CD4-positive, alpha-beta T cell (primary cell): ENCODE measurements around the gene DDX11. TPM values are rescaled to one million over a fixed set of nuclear protein-coding genes. Genes with fewer than 3 reads are reported as not detected.

Experiments
- ATAC-seq: fragments of 200-7000 bp; cut with Tn5 transposase; one replicate; pipeline ENCODE4 v1.10.0; 2022; ENCODE audit warnings: mild to moderate bottlenecking; ENCODE audit not compliant: poor library complexity
- CTCF ChIA-PET: fragments of 350-600 bp; sonication (Branson Sonifier 250); formaldehyde crosslinking; loops from one replicate; lab custom pipeline; 2021; ENCODE audit warnings: antibody characterized with exemption, inconsistent platforms; lab: Charles Lee
- POLR2A ChIA-PET: fragments of 350-600 bp; sonication (Branson Sonifier 250); formaldehyde crosslinking; loops from one replicate; lab custom pipeline; 2021; ENCODE audit warnings: antibody characterized with exemption, inconsistent platforms; lab: Charles Lee
- DNase-seq, 14 experiments: peaks; one replicate each; pipeline ENCODE4 v3.0.0-alpha.2; 2013 to 2020; ENCODE audit warnings: mixed read lengths in 2 of 14
- H3K27ac ChIP-seq, 2 donors: one replicate each; pipeline versions ENCODE4 v1.5.1 to v1.7.0; 2013; ENCODE audit warnings: low read length in 2 of 2, low read depth in 1 of 2, mild to moderate bottlenecking in 1 of 2
- H3K27me3 ChIP-seq, 2 experiments: 1 replicate in 1 of 2; 2 replicates in 1 of 2; pipeline versions ENCODE4 v1.6.1 to v1.7.0; 2013; ENCODE audit warnings: low read length in 2 of 2, control low read depth in 1 of 2, mild to moderate bottlenecking in 1 of 2, moderate library complexity in 1 of 2; ENCODE audit not compliant: insufficient read depth in 2 of 2, control insufficient read depth in 1 of 2
- H3K36me3 ChIP-seq: one replicate; pipeline ENCODE4 v1.6.1; 2013; ENCODE audit warnings: low read length, control low read depth; ENCODE audit not compliant: insufficient read depth
- H3K4me1 ChIP-seq: one replicate; pipeline ENCODE4 v1.6.1; 2013; ENCODE audit warnings: low read length, control low read depth; ENCODE audit not compliant: insufficient read depth
- H3K4me3 ChIP-seq: one replicate; pipeline ENCODE4 v1.5.1; 2013; ENCODE audit warnings: mild to moderate bottlenecking, low read length, moderate library complexity
- H3K9me3 ChIP-seq, 2 experiments: 1 replicate in 1 of 2; 2 replicates in 1 of 2; pipeline versions ENCODE4 v1.6.1 to v1.7.0; 2013; ENCODE audit warnings: low read length in 2 of 2, mild to moderate bottlenecking in 2 of 2, control low read depth in 1 of 2, moderate library complexity in 1 of 2; ENCODE audit not compliant: control insufficient read depth in 1 of 2, insufficient read depth in 1 of 2
- H3K27ac Mint-ChIP-seq: one replicate; pipeline ENCODE4 v1.8.0; 2020; ENCODE audit warnings: mixed read lengths
- H3K27me3 Mint-ChIP-seq: one replicate; pipeline ENCODE4 v1.8.0; 2021; ENCODE audit warnings: mixed read lengths
- H3K36me3 Mint-ChIP-seq: one replicate; pipeline ENCODE4 v1.8.0; 2021; ENCODE audit warnings: low read depth, mixed read lengths
- H3K4me1 Mint-ChIP-seq: one replicate; pipeline ENCODE4 v1.8.0; 2021; ENCODE audit warnings: low read depth, mixed read lengths
- H3K4me3 Mint-ChIP-seq: one replicate; pipeline ENCODE4 v1.8.0; 2020; ENCODE audit warnings: mild to moderate bottlenecking, mixed read lengths
- H3K9me3 Mint-ChIP-seq: one replicate; pipeline ENCODE4 v1.8.0; 2020; ENCODE audit warnings: mixed read lengths
- CTCF ChIP-seq: fragments of 200-600 bp; IDR thresholded peaks from one replicate; pipeline ENCODE4 v1.8.0; 2022; ENCODE audit warnings: antibody characterized with exemption, mild to moderate bottlenecking
- intact Hi-C, 2 experiments: fragments of 100-400 bp; cut with DNase I in 1 of 2; cut with micrococcal nuclease in 1 of 2; formaldehyde crosslinking; loops; one replicate each; pipeline versions ENCODE4 v1.15.1 to v1.9.0; 2023 to 2025; cut with DNase I, micrococcal nuclease
- total RNA-seq, 174 experiments: library from RNA in 2 of 174; stranded (reverse) in 2 of 174; gene quantifications; one replicate each; pipeline ENCODE4 v1.2.3 and lab custom pipeline; 2021 to 2026

DDX11 gene
- total RNA-seq, 2 experiments from 2014 or later = 61.9 to 63.8 TPM

GRCh38 chr12:31033681-31034080 lies 40.0 kb upstream of the DDX11 start:
- peaks cover 26% of the 10 kb centered on the region for H3K27me3 Mint-ChIP-seq
- no peaks in the 10 kb centered on the region for H3K9me3 ChIP-seq
- no peak overlapping the region for H3K4me3 Mint-ChIP-seq
- H3K36me3 Mint-ChIP-seq = no peaks in the 10 kb centered on the region
- intact Hi-C loops = no loop called here
- H3K9me3 Mint-ChIP-seq = no peaks in the 10 kb centered on the region
- no peak overlapping the region for H3K27ac ChIP-seq
- H3K27ac Mint-ChIP-seq = no peak overlapping the region
- H3K27me3 ChIP-seq = peaks cover 0 to 3% of the 10 kb centered on the region in 2 experiments
- no peak for DNase-seq
- H3K4me1 ChIP-seq = no peaks in the 10 kb centered on the region
- H3K4me3 ChIP-seq = no peak overlapping the region
- ChIA-PET POLR2A (no interaction called here), CTCF (no interaction called here)
- no peak for ATAC-seq
- TF ChIP-seq CTCF = no peak
- no peaks in the 10 kb centered on the region for H3K36me3 ChIP-seq
- no peaks in the 10 kb centered on the region for H3K4me1 Mint-ChIP-seq

- peaks cover 0 to 3% of the 10 kb centered on the region in 2 experiments for H3K27me3 ChIP-seq
- no peaks in the 10 kb centered on the region for H3K9me3 ChIP-seq
- intact Hi-C loops = no loop called here
- H3K36me3 ChIP-seq = no peaks in the 10 kb centered on the region
- H3K4me1 ChIP-seq = no peaks in the 10 kb centered on the region
- Mint-ChIP-seq H3K4me3 (no peak overlapping the region), H3K27me3 (peaks cover 26% of the 10 kb centered on the region), H3K9me3 (no peaks in the 10 kb centered on the region), H3K4me1 (no peaks in the 10 kb centered on the region), H3K36me3 (no peaks in the 10 kb centered on the region), H3K27ac (no peak overlapping the region)
- no peak for ATAC-seq
- ChIA-PET CTCF (no interaction called here), POLR2A (no interaction called here)
- DNase-seq = no peak
- no peak overlapping the region for H3K4me3 ChIP-seq
- no peak for TF ChIP-seq CTCF
- no peak overlapping the region for H3K27ac ChIP-seq
These were observed 39.3 kb upstream of the DDX11 start for GRCh38 chr12:31034372-31034771.

GRCh38 chr12:31035226-31035625 lies 38.4 kb upstream of the DDX11 start:
- Mint-ChIP-seq H3K27ac (no peak overlapping the region), H3K36me3 (no peaks in the 10 kb centered on the region), H3K27me3 (peaks cover 26% of the 10 kb centered on the region), H3K4me3 (no peak overlapping the region), H3K9me3 (no peaks in the 10 kb centered on the region), H3K4me1 (no peaks in the 10 kb centered on the region)
- Histone ChIP-seq H3K27me3 (peaks cover 0 to 3% of the 10 kb centered on the region in 2 experiments), H3K27ac (no peak overlapping the region), H3K9me3 (no peaks in the 10 kb centered on the region), H3K4me3 (no peak overlapping the region), H3K4me1 (no peaks in the 10 kb centered on the region), H3K36me3 (no peaks in the 10 kb centered on the region)
- intact Hi-C loops = no loop called here
- ATAC-seq (no peak), DNase-seq (no peak)
- no peak for TF ChIP-seq CTCF
- ChIA-PET CTCF (interaction anchor here (0.6 kb wide), 1 partner anchor 11 kb away, joined by 3 read pairs; no protein-coding TSS in a partner anchor), POLR2A (no interaction called here)
